Stimulated activated CD4-positive, alpha-beta T cell treated with anti-CD3 and anti-CD28 coated beads, Interleukin-12 subunit alpha, Interleukin-12 subunit beta, amount 100 ng/mL, for 24 hours (primary cell): Measurements from ENCODE around the gene ROR2.

Experiments used
- DNase-seq, 2 experiments: peaks; one replicate each; pipeline ENCODE4 v3.0.0-alpha.2; 2020; ENCODE audit warnings: low read depth in 2 of 2

ROR2 gene

GRCh38 chr9:91842358-91843049 lies 107.5 kb downstream of the ROR2 start:
- no peak for DNase-seq

DNA sequence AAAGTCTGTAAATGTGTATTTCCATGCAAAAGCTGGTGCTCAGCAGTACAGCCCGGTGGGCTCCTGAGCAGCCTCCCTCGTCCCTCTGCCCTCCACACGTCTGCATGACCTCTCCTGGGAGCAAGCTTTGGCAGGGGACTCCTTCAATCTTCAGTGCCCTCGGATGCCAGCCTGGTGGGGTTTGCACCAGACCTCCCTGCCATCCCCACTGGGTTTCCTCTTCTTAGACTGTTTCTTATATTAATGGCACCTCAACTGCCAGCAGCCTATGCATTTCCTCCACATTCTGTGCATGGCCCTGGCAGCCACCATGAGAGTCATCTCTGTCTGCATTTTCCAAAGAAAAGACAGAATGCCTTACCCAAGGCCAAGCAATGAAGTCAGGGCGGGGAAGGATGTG lies 108.4 kb downstream of the ROR2 start:
- DNase-seq = no peak

- DNase-seq = no peak
Observed at GRCh38 chr9:91840882-91841281, 109.1 kb downstream of the ROR2 start.

DNA sequence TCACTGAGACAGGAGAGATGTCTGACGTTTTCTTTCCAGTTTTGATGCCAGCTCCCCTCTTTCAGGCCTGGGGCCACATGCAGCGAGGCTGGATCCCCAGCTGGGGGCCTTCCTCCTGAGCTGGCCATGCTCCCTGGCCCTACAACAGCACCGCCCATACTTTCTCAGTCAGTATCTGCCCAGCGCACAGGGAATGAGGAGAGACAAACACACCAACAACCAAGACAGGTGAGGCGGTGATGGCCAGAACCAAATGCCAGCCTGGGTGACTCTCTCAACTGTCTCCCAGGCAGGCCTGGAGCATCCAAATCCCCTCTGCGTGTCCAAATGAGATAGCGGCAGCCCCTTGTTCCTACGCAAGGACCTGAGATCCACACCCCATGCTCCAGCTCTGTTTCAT lies 109.6 kb downstream of the ROR2 start:
- no peak for DNase-seq

- no peak for DNase-seq
Observed at GRCh38 chr9:91839926-91840465, 110.0 kb downstream of the ROR2 start.

DNA sequence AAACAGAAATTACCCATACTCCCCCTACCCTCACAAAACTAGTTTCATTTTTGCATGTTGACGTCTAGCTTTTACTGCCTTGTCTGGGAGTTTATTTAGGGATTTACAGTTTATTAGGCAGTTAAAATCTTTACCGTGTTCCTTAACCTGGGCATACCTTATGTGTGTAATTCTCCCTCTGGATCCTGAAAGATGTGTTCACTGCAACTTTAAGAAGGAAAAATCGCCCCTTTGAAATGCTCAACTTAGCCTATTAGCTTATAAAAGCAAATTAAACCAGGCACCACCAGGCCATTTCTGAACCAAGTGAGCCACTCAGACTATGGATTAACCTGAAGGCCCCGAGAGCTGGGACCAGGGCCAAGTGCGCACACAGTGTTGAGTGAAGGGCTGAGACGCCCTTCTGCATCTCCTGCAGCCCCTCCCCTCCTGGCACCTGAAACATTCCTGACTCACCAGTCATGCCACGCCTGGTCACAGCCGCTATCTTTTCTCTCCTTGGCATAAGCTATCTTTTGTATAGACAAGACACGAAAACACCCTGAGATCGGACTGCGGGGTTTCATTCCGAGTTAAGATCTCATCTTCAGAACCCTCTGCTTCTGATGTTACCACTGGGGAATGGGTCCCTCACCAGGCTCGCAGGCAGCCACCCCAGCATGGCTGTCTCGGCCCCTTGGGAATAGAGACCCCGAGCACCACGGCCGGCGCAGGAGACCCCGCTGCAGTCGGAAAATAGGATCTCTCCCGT lies 111.9 kb downstream of the ROR2 start:
- no peak for DNase-seq

DNA sequence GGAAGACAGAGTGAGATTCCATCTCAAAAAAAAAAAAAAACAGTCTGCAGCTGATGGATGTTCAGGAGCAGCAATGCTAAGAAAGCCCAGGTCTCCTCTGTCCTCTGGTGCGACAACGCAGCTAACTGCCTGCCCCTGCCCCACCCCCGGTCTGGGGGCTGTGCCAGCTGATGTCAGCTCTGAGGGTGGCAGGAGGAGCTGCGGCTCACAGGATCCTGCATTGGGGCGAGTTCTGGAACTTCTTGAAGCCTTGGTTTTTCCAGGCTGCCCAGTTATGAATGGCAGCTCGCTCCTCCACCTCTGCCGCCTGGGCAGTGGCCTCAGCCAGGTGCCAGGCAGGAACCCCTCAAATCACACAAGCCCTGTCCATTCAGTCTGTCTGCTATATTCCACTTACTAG lies 113.5 kb downstream of the ROR2 start:
- no peak for DNase-seq

DNA sequence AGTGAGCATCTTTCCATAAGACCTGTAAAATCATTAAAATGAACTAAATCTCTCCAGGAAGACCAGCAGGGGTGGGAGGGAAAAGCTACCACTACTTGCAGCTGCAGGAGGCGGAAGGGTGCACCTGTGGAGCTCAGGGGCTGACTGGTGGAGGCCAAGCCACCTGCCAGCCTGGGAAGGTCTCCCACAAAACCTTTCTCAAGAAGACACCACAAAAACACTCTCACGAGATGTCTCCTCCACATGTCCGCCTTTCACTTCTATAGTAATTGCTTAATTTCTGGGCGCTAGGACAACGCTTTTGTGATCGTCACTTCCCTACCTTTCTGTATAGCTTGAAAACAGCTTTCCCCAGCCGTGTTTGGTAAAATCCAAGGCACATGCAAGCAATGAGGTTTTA lies 114.4 kb downstream of the ROR2 start:
- DNase-seq = no peak

GRCh38 chr9:91835216-91835615 lies 114.8 kb downstream of the ROR2 start:
- no peak for DNase-seq

DNA sequence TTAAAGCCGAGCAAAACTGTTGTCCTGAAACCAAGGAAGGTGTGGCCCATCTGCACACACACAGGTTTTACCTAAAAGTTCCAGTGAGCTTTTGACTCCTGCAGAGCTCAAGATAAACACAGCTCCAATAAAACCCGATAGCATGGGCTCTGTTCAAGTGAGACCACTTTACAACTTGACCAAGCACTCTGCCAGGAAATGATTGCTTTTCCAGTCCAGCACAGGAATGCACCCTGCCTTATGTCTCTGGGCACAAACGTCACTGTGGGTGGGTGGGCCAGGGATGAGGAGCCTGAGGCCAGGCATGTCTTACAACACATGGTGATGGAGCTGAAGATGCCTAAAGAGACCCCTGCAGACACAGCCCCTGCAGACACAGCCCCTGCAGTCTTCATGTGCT lies 115.3 kb downstream of the ROR2 start:
- no peak for DNase-seq

- DNase-seq = no peak
Observed at GRCh38 chr9:91833878-91834255, 116.2 kb downstream of the ROR2 start.

DNA sequence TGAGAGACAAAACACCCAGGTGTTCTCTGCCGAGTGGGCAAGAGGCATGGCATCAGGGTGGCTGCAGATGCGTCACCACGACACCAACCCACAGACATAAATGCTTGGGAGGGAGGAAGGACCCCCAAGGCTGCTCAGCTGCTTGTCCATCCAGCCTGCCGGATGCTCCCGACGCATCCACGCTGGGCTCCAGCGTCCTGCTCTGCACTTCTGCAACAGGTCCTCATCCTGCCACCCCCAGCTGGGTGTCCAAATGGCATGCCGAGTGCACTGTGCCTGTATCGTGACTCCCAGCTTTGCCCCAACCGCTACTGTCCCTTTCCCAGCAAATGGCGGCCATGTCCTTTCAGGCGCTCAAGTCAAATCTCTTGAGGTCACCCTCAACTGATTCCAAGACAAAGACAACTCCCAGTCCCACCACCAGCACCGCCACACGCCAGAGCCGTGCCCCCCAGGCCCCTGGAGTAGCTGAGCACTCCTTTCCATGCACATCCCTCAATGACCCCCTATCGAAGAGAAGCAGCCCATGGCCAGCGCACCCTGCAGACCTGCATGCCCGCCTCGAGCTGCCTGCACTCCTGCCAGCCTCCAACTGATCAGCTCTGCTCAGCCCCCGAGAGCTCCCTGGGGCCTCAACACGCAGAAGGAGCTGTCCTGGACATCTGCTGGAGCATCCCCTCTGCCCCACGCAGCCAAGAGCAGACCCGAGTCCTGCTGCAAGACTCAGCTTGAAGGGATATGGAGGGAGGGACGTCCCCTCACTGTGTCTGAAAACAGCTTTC lies 116.7 kb downstream of the ROR2 start:
- DNase-seq = no peak

GRCh38 chr9:91832322-91832721 lies 117.7 kb downstream of the ROR2 start:
- no peak for DNase-seq

DNA sequence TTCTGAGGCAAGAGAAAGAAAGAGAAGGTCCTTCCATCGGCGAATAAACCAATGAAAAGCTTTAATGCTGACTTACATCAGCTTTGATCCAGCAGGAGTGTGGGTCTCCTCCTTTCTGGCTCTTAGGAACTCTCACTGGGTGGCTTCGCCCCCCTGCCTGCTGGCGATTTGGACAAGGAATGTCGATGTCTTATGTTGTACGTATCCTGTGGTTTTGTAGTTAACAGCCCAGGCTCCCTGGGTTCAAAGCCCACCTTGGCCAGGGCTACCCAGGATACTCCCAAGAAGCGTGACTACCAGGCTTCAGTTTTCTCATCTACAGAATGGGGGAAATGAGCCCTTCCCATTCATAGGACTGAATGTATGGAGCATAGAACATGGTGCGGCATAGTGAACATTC lies 124.2 kb downstream of the ROR2 start:
- no peak for DNase-seq

DNA sequence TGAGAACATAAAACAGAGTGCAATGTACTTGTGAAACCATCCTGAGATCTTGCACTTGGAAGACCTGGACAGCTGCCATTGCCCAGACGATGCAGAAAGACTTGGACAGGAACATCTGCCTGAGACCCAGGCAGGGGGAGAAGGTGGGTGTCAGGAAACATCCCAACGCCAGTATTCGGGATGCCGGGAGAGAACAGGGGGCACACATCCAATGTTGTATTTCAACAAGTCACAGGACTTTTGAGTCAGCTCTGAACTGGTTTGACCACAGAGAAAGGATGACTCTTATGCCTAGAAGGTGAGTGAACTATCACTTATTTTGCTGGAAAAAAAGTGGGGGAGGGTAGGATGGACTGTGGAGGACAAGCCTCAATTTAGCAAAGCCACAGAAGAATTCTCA lies 124.6 kb downstream of the ROR2 start:
- no peak for DNase-seq

DNA sequence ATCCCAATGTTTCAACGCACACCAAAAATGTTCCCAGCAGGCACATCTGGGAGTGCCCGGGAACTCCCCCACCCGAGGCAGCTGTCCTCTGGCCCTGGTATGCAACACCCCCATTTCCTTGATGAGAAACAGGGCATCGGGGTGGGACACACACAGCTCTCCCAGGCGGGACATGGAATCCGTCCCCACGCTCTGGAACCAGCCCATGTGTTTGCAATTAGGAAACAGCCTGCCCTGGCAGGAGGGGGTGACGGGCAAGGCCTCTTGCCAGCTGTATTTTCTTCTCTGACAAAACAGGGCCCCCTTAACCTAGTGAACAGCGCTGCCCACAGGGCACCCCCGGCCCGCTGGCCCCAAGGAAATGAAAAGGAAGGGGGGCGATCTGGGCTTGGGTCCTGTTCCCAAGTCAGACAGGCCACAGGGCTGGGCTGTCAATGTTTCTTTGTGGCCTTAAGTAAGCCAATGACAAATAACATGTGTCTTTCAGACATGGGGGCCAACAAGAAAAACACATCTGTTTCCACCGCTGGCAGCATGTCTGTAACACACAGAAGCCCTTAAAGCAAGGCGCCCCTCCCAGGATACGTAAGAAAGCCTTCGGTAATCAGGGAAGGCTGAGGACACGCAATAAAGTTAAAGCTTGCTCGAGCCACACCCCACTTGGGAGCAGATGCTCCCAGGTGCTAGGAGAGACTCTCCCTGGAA lies 125.3 kb downstream of the ROR2 start:
- DNase-seq = no peak

- DNase-seq = no peak
Observed at GRCh38 chr9:91824151-91824550, 125.9 kb downstream of the ROR2 start.

- no peak for DNase-seq
Observed at GRCh38 chr9:91820949-91821880, 128.8 kb downstream of the ROR2 start.

GRCh38 chr9:91820126-91820750 lies 129.8 kb downstream of the ROR2 start:
- no peak for DNase-seq

GRCh38 chr9:91818647-91819403 lies 131.2 kb downstream of the ROR2 start:
- no peak for DNase-seq
